Activated naive CD4-positive, alpha-beta T cell (primary cell): Measurements from ENCODE around the gene PSMF1.

Experiments used
- DNase-seq, 4 experiments: peaks; one replicate each; lab custom pipeline; 2025; lab: John Stamatoyannopoulos, UW

Gene PSMF1

DNA sequence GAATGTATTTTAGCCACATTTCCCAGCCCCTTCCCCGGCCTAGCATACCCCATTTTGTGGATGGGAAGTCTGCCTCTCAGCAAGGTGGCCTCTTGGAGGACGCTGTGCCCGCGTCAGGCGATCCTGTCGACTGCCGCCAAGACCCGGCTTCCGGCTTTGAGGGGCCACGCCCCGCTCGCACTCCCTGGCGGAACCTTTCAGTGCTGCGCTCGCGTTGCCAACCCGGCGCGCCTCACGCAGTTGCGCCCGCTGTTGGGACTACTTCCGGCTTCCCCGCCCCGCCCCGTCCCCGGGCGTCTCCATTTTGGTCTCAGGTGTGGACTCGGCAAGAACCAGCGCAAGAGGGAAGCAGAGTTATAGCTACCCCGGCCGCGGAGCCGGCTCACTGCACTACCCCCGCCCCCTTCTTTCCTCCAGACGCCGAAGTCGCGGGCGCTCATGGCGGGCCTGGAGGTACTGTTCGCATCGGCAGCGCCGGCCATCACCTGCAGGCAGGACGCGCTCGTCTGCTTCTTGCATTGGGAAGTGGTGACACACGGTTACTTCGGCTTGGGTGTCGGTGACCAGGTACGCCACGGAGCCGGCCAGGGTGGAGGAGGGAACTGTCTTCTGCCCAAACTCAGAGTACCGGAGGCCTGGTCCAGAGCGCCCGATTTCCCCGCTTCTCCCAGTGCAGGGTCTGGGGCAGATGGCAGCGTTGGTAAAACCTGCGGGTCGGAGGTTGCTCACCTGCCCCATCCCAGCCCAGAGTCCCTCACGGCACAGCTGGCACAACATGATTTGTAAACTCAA is at the start of gene PSMF1:
PSMF1 (plus strand) TSS at position 267 of the 792 bp plus-strand sequence; CDS start at position 439, 172 bp downstream.
- DNase-seq, result peak; percentile 92 to 96 (median 94)

- no peak for DNase-seq
Observed at GRCh38 chr20:1072258-1072657, 46.1 kb upstream of the PSMF1 start.

DNA sequence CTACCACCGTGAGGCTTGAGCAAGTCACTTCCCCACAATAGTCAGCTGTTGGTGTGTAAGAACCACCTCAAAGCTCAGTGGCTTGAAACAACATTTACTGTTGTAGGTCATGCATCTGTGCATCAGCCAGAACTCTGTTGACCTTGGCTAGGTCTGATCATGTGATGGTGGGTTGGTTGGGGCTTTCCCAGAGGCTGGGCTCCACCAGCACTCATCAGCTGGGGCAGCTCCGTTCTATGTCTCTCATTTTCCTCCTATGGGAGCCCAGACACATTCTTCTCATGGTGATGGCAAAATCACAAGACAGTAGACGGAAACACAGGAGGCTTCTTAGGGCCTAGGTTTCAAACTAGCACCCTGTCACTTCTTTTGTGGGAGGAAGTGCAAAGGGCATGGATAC is 42.8 kb upstream of the PSMF1 start:
- no peak for DNase-seq

GRCh38 chr20:1081891-1082290 is 36.5 kb upstream of the PSMF1 start:
- no peak for DNase-seq

GRCh38 chr20:1083431-1084080 is 34.8 kb upstream of the PSMF1 start:
- no peak for DNase-seq

DNA sequence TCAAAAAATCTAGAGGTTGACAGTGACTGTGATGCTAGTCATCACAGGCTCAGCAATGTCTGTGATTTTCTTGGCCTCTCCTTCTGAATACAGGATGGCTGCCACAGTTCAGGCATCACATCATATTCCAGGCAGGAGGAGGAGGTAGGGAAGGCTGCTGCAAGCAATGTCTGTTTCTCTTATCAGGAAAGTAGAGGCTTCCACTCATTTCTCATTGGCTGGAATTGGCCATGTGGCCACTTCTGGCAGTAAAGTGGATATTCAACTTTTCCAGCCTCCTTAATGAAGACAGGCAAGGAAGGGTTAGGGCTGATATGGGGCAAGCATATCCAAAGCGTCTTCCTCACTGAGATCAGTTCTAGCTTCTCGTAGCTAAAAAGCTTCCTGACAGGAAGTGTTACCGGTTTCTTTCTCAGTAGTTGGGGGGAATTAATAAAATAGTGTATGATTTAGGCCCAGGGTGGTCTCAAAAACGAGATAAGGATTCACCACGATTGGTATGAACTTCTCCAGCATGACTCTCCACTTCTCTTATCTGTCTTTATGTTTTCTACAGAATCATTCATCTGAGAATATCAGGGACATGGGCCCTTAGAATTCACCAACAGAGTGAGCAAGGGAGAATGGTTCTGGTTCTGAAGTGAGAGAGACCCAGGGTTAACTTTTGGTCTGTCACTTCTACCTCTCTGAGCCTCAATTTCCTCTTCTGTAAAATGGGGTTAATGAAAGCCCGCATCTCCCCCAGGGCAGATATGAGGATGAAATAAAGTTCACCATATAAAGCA is 32.7 kb upstream of the PSMF1 start:
- no peak for DNase-seq

- DNase-seq, result no peak
Observed at GRCh38 chr20:1086277-1087213, 31.9 kb upstream of the PSMF1 start.

- no peak for DNase-seq
Observed at GRCh38 chr20:1087311-1087905, 31.0 kb upstream of the PSMF1 start.

- no peak for DNase-seq
Observed at GRCh38 chr20:1094751-1095150, 23.7 kb upstream of the PSMF1 start.

DNA sequence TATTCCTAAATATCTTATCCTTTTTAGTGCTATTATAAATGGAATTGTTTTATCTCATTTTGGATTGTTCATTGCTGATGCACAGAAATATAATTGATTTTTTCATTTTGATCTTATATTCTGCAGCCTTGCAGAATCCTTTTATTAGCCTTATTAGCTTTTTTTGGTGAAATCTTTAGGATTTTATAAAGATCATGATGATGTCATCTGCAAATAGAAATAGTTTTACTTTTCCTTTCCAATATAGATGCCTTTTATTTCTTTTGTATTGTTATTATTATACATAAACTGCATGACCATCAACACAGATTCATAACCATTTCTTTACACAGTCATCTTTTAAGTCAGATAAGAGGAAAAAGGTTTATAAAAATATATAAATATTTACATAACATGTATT is 16.9 kb upstream of the PSMF1 start:
- DNase-seq, result no peak

DNA sequence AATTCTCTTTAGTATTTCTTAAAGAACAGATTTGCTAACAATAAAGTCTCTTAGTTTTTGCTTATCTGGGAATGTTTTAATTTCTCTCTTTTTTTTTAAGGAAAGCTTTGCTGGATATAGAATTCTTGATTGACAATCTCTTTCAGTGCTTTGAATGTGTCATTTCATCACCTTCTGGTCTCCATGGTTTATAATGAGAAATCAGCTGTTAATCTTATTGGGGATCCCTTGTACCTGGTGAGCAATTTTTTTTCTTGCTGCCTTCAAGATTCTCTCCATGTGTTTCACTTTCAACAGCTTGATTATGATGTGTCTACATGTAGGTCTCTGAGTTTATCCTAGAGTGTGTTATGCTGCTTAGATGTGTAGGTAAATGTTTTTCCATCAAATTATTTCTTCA is 16.4 kb upstream of the PSMF1 start:
- DNase-seq, result no peak

- no peak for DNase-seq
Observed at GRCh38 chr20:1103751-1104150, 14.7 kb upstream of the PSMF1 start.

- DNase-seq, result no peak
Observed at GRCh38 chr20:1105599-1106194, 12.7 kb upstream of the PSMF1 start.

GRCh38 chr20:1107176-1107575 is 11.2 kb upstream of the PSMF1 start:
- no peak for DNase-seq

- DNase-seq, result peak in 3 of 4 experiments; percentile 5 to 28 (median 22)
Observed at GRCh38 chr20:1108437-1108920, 9.9 kb upstream of the PSMF1 start.

DNA sequence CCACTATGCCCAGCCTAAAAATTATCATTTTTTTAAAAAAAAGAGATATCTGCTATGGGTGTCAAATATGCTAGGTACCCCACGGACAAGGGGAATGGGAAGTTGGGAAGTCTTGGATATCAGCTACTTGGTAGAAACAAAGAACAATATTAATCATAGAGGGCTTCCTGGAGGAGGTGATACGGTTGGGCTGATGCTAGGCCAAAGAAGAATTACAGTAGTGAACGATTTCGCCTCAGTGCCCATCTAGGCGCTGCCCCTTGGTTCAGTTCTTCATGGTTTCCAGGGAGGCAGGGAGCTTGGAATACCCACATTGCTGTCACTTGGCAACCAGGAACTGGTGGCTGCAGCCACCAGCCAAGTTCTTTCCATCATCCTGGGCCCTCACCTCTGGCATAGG is 5.5 kb upstream of the PSMF1 start:
- DNase-seq, result no peak

GRCh38 chr20:1118004-1118335 is 432 bp upstream of the PSMF1 start:
- DNase-seq, result no peak

DNA sequence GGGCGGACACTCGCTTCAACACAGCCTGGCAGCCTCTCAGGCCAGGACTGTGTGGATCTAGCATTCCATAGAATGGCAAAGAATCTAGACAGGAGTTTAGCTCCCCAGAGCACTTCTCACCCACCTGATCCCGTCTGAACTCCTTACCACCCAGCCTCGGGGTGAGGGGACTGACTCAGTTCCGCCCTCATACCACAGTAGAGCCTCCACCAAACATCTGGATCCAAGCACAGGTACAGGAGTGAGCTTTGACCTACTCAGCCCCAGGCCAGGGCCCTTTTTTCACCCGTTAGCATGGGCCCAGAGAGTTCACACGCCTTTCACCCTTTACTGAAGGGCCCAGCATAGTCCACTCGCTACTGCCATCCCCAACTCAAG is 715 bp downstream of the PSMF1 start:
- DNase-seq, result no peak

GRCh38 chr20:1119524-1119923 is 1.1 kb downstream of the PSMF1 start:
- no peak for DNase-seq

DNA sequence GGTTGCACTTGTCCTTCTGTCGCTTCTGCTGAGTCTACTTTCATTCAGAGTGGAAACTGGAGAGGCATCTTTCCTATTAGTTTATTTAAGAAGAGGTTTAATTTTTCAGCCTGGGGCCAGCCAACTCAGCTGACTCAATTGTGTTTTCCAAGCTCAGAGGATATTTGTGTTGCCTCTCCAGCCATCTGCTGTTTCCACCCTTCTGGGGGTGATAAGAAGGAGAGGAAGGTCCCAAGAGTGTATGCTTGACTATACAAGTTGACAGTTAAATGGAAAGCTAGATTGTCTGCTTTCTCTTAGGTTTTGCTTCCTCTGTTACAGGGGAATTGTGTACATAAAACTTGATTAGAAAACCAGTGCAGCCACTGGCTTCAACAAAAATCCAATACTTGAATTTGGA is 3.0 kb downstream of the PSMF1 start:
- no peak for DNase-seq
